GM19438 (cell line): ENCODE measurements around the gene ABCC1.
"Not testable (repeated sequence)": the region's sequence is repeated elsewhere in the genome, so short reads cannot be mapped to it uniquely, and the experiment has no call there.

Source experiments
- ATAC-seq: cut with Tn5 transposase; IDR thresholded peaks from one replicate; pipeline ENCODE4 v1.9.1; 2021; ENCODE audit warnings: low read depth; ENCODE audit not compliant: unreplicated experiment

Gene ABCC1

DNA sequence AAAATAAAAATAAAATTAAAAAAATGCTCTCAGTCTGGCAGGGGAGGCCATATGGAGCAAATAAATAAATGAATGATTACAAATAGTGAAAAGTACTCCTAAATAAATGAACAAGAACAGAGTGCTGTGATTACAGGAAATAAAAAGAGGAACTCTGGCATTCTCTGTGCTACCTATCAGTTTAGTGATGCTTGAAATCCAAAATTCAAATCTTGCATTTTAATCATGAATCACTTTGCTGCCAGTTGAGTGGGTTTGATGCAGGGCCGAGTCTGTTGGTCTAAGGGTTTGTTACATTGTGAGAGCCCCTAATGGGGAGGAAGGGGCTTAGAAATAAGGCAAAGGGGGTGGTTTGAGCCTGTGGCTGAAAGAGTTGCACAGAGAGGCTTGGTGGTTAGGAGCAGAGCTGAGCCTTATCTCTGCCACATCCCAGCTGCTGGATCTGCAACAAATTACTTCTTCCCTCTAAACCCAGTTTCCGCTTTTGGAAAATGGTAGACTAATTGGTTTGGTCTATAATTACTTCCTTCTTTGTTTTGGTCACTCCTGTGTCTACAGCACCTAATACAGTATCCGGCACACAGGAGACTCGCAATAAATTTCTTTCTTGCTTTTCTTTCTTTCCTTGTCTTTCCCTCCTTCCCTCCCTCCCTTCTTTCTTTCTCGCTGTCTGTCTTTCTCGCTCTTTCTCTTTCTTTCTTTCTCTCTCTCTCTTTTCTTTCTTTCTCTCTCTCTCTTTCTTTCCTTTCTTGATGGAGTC, 6.3 kb upstream of the ABCC1 start:
- no peak for ATAC-seq

DNA sequence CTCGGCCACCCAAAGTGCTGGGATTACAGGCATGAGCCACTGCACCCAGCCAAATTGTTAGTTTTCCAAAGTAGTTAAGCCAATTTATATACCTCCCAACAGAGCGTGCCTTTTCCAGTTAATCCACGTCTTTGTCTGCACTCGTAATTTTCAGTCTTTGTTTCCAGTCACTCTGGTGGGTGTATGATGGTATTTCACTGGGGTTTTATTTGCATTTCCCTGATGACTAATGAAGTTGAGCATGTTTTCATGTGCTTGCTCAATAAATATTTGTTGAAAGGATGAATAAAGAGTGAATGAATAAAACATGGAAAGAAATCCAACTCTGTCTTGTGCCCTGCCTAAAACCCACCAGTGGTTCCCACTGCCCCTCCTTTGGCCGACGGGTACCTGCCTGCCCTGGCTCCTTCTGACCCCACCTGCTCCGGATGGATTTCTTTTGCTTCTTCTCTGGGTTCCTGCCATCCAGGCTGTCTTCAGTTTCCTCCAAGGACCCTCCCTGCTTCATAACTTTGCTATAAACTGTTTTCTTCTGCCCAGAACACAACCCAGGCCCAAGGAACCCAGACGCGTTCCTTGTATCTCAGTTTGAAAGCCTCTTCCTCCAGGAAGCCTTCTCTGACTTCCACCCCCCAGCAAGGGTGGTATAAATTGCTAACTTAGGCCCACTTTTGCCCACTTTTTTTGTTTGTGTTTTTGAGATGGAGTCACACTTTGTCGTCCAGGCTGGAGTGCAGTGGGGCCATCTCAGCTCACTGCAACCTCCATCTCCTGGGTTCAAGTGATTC, 3.0 kb upstream of the ABCC1 start:
- no peak for ATAC-seq

DNA sequence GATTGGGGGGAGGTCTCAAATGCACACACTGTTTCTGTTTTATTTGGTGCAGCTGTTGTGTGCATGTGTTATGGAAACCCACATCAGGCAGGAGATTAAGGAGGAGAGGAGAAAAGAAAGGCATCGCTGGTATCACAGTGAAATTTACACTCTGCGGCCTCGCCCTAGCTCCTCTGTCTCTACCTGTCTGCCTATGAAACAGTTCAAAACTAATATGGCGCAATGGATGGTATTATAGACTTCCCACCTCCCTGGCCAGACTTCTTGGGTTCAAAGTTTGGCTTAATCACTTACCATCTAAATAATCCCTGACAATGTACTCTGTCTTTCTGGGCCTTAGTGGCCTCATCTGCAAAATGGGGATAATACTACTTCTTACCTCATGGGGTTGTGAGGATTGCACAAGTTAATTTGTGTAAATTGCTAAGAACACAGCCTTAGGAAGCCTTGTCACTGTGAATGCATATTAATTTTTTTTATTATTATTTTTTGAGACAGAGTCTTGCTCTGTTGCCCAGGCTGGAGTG, 1.4 kb upstream of the ABCC1 start:
- no peak for ATAC-seq

DNA sequence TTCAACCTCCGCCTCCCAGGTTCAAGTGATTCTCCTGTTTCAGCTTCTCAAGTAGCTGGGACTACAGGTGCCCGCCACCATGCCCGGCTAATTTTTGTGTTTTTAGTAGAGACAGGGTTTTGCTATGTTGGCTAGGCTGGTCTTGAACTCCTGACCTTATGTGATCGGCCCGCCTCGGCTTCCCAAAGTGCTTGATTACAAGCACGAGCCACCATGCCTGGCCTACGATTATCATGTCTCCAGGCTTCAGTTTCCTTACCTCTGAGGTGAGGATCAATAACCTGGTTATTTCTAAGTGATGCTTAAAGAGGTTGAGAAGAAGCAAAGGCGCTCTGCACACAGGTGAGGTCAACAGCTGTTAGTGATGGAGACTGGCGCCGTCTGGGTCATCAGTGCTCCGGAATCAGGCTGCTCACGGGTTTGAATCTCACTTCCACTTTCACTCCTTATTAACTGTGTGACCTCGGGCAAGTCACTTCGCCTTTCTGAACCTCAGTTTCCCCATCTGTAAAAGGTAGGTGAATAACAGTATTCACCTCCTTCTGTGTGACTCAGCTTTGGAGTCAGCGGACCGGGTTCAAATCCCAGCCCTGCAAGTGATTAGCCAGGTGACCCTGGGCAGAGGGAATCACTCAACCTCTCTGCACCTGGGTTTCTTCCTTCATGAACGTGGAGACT, 745 bp upstream of the ABCC1 start:
- ATAC-seq = peak; percentile 21

DNA sequence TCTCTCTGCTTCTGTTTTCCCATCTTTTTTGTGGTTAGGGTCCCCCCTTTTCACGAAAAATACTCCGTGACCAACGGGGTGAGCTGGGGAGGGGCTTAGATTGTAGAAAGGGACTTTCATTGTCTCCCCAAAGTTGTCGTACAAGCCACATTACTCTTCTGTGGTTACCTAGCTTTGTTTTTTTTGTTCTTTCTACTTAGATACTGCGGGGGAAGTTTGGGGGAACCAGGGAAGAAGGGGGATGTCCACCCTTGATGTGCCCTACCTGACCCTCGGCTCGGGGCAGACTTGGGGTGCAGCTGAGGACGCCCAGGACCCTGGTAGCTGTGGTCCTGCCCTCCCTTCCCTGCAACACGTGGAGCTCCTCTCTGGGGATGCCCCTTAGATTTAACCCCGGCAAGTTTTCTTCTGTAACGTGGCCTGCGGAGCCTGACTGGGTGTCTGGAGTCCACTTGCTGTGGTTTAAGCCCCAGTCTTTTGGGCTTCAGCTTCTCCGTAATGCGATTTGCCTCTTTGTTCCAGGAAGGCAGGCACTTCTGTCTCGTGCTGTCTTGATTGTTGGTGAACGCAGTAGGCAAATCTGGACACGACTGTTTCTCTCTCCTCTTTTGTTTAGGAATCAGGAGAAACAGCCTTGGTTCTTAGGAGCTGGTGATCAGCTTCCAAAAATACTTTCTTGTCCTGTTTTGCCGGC, 892 bp downstream of the ABCC1 start:
- ATAC-seq = no peak

DNA sequence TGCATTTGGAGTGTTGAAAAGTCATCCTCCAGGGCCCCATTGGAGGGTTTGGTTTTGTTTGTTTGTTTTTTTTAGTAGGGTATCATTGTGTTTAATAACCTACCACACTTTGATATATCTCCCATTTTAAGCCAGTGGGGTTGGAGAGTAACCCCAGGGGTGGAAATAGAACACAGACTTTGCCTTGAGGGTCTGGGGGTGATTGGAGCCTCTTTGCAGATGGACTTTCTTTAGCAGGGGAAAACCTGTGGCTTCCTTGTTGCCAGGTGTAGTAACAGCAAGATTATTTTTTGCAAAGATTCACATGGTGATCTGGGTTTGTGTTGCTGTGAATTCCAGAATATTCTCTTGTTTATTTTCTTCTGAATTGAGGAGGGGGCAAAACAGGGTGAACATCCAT, 1.5 kb downstream of the ABCC1 start:
- no peak for ATAC-seq

DNA sequence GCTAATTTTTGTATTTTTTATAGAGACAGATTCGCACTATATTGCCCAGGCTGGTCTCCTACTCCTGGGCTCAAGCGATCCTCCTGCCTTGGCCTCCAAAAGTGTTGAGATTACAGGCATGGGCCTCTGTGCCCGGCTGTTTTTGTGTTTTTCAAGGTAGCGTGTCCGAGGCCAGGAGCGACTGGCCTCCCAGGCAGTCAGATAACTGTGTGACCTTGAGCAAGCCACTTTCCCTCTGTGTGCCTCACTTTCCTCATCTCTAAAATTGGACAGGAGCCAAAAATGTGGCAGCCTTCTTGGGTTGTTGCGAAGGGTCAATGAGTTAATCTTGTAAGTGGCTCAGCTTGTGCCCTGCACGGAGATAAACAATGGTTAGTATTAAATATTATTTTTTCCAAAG, 2.4 kb downstream of the ABCC1 start:
- no peak for ATAC-seq

DNA sequence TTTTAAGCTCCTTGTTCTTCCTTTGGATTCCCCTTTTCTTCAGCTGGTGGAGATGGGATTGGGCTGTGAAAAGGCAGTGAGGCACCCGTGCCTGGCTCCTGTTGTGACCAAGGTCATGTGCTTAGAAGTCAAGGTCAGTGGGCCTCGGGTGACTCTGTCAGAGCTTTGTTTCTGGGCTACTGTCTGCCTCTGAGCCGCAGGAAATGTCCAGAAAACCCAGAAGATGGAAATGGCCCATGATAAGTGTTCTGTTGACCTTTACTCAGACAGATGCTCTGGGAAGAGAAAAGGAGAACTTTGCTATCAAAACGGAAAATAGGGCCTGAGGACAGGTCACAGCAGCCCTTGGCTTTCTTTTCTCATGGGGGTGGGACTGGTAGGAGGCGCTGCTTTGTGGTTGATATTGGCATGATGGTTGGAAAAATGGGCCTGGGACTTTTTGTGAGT, 2.9 kb downstream of the ABCC1 start:
- no peak for ATAC-seq

DNA sequence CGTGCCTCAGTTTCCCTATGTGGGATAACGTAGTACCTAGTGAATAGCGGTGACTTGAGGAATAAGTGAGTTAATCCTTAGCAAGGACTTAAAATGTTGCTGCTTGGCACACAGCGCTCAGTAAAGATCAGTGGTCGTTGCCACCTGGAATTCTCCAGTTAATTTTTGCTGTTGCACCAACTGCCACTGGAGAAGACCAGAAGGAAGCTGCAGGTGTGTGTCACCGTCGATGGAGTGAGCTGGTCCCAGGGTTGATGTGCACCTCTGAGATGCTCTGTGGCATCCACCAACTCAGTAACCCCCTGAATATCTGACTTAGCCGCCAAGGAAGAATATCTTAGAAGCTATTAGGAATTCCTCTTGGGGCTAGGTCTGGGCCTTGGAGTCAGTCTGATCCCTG, 4.1 kb downstream of the ABCC1 start:
- ATAC-seq = no peak

DNA sequence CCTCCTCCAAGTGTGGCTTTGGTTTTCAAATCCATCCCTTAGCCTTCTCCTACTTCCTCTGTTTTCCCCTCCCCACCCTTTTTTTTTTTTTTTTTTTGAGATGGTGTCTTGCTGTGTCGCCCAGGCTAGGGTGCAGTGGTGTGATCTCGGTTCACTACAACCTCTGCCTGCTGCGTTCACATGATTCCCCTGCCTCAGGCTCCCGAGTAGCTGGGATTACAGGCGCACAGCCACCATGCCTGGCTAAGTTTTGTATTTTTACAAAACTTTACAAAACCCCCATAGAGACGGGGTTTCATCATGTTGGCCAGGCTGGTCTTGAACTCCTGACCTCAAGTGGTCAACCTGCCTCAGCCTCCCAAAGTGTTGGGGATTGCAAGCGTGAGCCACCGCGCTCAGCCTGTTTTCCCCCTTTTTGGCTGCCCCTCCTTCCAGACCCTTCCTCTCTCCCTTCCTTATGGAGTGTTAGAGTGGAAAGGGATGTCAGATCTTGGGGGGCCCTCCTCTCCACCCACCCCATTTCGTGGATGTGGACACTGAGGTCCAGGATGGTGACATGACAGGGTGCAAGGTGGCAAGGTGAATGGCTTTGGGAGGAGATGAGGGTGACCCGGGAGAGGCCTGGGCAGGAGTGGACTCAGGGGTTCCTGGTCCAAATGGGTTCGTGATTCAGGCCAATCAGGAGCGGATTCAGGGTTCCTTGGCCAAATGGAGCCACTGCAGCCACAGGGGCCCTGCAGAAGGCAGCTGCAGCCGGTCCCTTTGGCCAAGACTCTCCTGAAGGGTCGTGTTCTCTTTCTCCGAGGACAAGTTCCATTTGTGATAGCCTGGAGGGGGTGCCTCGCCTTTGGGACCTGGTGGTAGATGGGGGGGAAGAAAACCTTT, 4.8 kb downstream of the ABCC1 start:
- no peak for ATAC-seq

DNA sequence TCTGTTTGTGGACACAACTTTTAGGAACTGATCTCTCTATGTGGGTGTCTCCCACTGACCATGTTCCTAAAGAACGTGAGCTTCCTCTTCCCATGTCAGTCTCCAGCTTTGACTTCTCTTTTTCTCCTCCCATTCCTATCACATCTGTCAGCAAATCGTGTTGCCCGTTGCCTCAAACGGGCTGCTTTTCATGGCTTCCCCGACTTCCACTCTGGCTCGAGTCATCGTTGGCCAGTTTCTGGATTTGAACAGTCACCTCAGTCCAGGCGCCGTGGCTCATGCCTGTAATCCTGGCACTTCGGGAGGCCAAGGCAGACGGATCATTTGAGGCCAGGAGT, 5.4 kb downstream of the ABCC1 start:
- ATAC-seq = no peak

DNA sequence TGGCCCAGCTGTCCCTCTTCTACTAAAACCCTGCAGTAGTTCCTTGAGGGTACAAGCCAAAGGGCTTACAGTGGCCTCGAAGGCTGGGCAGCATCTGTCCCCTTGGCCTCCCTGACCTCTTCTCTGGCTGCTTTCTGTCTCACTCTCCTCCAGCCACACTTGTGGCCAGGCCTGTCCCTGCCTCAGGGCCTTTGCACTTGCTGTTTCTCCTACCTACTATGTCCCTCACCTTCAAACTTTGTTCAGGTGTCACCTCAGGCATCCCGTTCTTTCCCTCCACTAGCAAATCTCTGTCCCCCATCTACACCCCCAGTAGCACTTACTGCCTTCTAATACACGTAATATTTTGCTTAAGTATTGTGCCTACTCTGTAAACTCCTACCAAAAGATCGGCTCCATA, 6.0 kb downstream of the ABCC1 start:
- ATAC-seq = no peak

DNA sequence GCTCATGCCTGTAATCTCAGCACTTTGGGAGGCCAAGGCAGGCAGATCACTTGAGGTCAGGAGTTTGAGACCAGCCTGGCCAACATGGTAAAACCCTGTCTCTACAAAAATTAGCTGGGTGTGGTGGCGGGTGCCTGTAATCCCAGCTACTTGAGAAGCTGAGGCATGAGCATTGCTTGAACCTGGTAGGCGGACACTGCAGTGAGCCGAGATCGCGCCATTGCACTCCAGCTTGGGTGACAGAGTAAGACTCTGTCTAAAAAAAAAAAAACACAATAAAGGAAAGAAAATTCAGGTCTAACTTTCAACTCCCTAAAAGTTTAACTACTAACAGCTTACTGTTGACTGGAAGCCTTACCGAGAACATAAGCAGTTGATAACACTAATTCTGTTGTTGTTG, 6.7 kb downstream of the ABCC1 start:
- not testable (repeated sequence) for ATAC-seq

DNA sequence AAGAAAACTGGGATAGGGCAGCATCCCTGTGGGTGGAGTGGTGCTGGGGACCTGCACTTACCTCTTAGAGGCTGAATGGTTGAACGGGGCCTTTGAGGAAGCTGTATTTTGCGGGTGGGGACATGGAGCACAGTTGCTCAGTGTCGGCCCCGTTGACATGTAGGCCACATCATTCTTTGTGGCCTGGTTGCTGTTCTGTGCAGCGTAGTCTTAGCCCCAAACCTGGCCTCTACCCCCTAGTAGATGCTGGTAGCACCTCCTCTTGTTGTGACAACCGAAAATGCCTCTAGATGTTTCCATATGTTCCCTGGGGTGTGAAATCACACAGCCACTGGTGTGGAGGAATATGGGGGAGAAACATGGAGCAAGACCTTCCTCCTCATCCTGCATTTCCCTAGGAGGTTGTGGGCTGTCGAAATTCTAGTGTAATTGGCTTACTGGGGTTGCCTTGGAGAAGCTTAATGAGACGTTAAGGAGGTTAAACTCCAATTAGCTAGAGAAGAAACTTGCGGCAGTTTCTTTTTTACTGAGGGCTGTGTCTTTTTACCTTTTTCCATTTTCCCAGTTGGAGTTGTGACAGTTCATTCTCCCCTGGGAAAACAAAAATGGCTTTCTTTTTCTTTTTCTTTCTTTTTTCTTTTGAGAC, 9.4 kb downstream of the ABCC1 start:
- ATAC-seq = no peak

DNA sequence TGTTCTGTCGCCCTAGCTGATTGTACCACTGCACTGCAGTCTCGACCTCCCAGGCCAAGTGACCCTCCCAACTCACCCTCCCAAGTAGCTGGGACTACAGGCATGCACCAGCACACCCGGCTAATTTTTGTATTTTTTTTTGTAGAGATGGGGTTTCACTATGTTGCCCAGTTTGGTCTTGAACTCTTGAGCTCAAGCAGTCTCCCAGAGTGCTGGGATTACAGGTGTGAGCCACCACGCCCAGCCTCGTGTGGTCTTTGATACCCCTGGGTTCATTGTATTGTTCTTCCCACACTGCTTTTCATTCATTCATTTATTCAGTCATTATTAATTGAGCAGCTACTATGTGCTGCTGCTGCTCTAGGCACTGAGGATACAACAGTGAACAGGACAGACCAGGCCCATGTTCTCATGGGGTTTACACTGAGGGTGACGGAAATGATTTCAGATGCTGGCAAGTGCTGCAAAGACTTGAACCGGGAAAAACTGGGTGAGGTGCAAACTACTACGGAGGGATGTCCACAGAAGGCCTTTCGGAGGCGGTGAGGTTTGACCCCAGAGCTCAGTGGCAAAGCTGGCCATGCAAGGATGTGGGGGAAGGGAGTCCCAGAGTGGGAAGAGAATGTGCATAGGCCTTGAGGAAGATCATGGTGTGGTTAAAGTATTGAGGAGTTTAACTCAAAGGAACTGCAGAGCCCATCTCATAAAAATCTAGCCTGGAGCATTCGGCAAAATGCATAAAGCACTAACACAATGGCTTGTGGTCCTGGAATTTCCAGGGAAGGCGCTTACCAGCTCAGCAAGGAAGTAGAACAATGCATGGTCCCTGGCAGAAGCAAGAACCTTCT, 10.9 kb downstream of the ABCC1 start:
- no peak for ATAC-seq

DNA sequence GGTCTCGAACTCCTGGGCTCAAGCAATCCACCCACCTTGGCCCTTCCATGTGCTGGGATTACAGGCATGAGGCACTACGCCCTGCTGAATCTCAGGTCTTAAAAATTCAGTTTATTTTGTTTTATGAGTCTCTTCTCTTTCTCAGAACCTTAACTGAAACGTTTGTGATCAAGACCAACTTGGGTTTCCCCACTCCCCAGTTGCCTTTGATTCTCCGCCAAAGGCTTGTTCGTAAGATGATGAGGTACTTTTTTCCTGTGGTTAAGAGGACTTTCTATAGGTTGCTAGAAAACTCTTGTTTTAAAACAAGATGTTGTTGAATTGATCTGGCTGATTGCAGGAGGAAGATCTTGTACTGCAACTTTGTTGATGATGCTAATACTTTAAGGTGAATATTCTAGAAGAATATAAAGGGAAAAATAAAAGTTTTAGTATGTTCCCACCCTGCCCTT, 11.7 kb downstream of the ABCC1 start:
- peak; percentile 76 for ATAC-seq

DNA sequence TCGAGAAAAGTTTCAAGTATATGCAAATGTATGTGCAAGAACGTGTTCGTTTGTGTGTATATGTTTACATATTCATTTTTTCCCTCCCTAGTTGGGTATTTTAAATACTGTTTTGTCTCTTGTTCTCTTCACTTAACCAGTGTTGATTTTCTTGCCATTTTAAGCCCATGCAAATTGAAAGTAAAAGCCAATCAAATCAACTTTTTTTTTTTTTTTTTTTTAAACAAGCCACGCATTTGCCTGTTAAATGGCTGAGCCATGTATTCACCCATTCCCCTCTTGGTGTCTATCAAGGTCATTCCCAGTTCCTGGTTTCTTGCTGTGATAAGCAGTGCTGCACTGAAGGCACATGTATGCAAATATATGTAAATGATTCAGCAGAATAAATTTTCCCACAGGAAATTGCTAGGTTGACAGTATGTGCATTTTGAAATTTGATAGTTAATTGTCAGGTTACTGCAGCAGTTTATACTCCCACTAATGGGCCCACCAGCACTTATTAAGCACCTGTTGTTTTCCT, 12.2 kb downstream of the ABCC1 start:
- peak; percentile 37 for ATAC-seq

DNA sequence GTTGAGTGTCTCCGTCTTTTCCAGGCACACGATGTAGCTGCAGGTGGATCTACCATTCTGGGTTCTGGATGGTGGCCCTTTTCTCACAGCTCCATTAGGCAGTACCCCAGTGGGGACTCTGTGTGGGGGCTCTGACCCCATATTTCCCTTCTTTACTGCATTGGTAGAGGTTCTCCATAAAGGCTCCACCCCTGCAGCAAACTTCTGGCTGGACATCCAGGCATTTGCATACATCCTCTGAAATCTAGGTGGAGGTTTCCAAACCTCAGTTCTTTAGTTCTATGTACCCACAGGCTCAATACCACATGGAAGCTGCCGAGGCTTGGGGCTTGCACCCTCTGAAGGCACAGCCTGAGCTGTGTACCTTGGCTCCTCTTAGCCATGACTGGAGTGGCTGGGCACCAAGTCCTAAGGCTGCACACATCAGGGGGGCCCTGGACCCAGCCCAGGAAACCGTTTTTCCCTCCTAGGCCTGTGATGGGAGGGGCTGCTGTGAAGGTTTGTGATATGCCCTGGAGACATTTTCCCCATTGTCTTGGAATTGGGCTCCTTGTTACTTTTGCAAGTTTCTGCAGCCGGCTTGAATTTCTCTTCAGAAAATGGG, 14.0 kb downstream of the ABCC1 start:
- no peak for ATAC-seq
